Activated CD8-positive, alpha-beta T cell treated with anti-CD3 and anti-CD28 coated beads for 36 hours (primary cell): ENCODE measurements around the gene COL4A3. TPM values are rescaled to one million over a fixed set of nuclear protein-coding genes. Genes with fewer than 3 reads are reported as not detected.
A peak's percentile ranks its signal among the peaks of the same experiment; 100 is the strongest.
"Not testable (repeated sequence)": the region's sequence is repeated elsewhere in the genome, so short reads cannot be mapped to it uniquely, and the experiment has no call there.

Experiments
- ATAC-seq: fragments of 200-7000 bp; cut with Tn5 transposase; one replicate; pipeline ENCODE4 v1.10.0; 2021; ENCODE audit warnings: mild to moderate bottlenecking, moderate library complexity
- CTCF ChIA-PET: fragments of 350-600 bp; sonication (Branson Sonifier 250); formaldehyde crosslinking; loops from one replicate; lab custom pipeline; 2021; ENCODE audit warnings: antibody characterized with exemption; lab: Charles Lee
- POLR2A ChIA-PET: fragments of 350-600 bp; sonication (Branson Sonifier 250); formaldehyde crosslinking; loops from one replicate; lab custom pipeline; 2021; ENCODE audit warnings: antibody characterized with exemption; lab: Charles Lee
- DNase-seq: peaks from one replicate; pipeline ENCODE4 v3.0.0-alpha.2; 2020
- H3K27ac Mint-ChIP-seq: one replicate; pipeline ENCODE4 v1.8.0; 2021; ENCODE audit warnings: mild to moderate bottlenecking, mixed read lengths
- H3K27me3 Mint-ChIP-seq: one replicate; pipeline ENCODE4 v1.8.0; 2021; ENCODE audit warnings: mixed read lengths
- H3K36me3 Mint-ChIP-seq: one replicate; pipeline ENCODE4 v1.8.0; 2021; ENCODE audit warnings: low read depth, mixed read lengths
- H3K4me1 Mint-ChIP-seq: one replicate; pipeline ENCODE4 v1.8.0; 2021; ENCODE audit warnings: low read depth, mixed read lengths
- H3K4me3 Mint-ChIP-seq: one replicate; pipeline ENCODE4 v1.8.0; 2021; ENCODE audit warnings: mild to moderate bottlenecking, moderate library complexity, mixed read lengths
- H3K9me3 Mint-ChIP-seq: one replicate; pipeline ENCODE4 v1.8.0; 2021; ENCODE audit warnings: mixed read lengths
- CTCF ChIP-seq: fragments of 200-600 bp; IDR thresholded peaks from one replicate; pipeline ENCODE4 v1.8.0; 2022; ENCODE audit warnings: antibody characterized with exemption, mild to moderate bottlenecking
- intact Hi-C: fragments of 100-400 bp; cut with micrococcal nuclease; formaldehyde crosslinking; loops from one replicate; pipeline ENCODE4 v1.10.0; 2022
- total RNA-seq, 2 experiments: library from RNA; stranded (reverse); gene quantifications; one replicate each; pipeline ENCODE4 v1.2.3, GENCODE V29; 2021

The COL4A3 gene
- total RNA-seq, 2 experiments from 2014 or later = not detected

- Mint-ChIP-seq H3K9me3 (peaks cover 6% of the 10 kb centered on the region), H3K4me3 (peak overlapping the region; percentile 27), H3K27ac (no peak overlapping the region), H3K27me3 (peaks cover 56% of the 10 kb centered on the region), H3K4me1 (peaks cover 2% of the 10 kb centered on the region), H3K36me3 (no peaks in the 10 kb centered on the region)
- ATAC-seq = no peak
- POLR2A ChIA-PET = no interaction called here
- CTCF ChIA-PET = interaction anchor here (1.7 kb wide), 1 partner anchor 75 kb away, joined by 6 read pairs; no protein-coding TSS in a partner anchor
- no peak for DNase-seq
- no peak for TF ChIP-seq CTCF
- intact Hi-C loops = no loop called here
Observed at GRCh38 chr2:227163485-227163997, 883 bp upstream of the COL4A3 start.

GRCh38 chr2:227164763-227165291 is 403 bp downstream of the COL4A3 start:
- peaks cover 52% of the 10 kb centered on the region for H3K27me3 Mint-ChIP-seq
- ChIA-PET POLR2A (no interaction called here), CTCF (no interaction called here)
- intact Hi-C loops = no loop called here
- DNase-seq (peak; percentile 56), ATAC-seq (peak; percentile 79)
- no peak for TF ChIP-seq CTCF
- peak overlapping the region; percentile 53 for H3K4me3 Mint-ChIP-seq
- H3K36me3 Mint-ChIP-seq = no peaks in the 10 kb centered on the region
- H3K4me1 Mint-ChIP-seq = peaks cover 2% of the 10 kb centered on the region
- H3K9me3 Mint-ChIP-seq = peaks cover under 1% of the 10 kb centered on the region
- H3K27ac Mint-ChIP-seq = no peak overlapping the region

GRCh38 chr2:227171779-227172178 is 7.4 kb downstream of the COL4A3 start:
- POLR2A ChIA-PET, H3K4me1 Mint-ChIP-seq, ATAC-seq, intact Hi-C loops, CTCF ChIA-PET, H3K9me3 Mint-ChIP-seq, H3K4me3 Mint-ChIP-seq, H3K27ac Mint-ChIP-seq, DNase-seq, H3K36me3 Mint-ChIP-seq: not testable (repeated sequence)
- peaks cover 11% of the 10 kb centered on the region for H3K27me3 Mint-ChIP-seq

GRCh38 chr2:227177592-227178336 is 13.3 kb downstream of the COL4A3 start:
- ChIA-PET POLR2A (no interaction called here), CTCF (no interaction called here)
- Mint-ChIP-seq H3K27ac (no peak overlapping the region), H3K4me1 (no peaks in the 10 kb centered on the region), H3K9me3 (no peaks in the 10 kb centered on the region), H3K36me3 (no peaks in the 10 kb centered on the region), H3K27me3 (peaks cover 4% of the 10 kb centered on the region), H3K4me3 (no peak overlapping the region)
- DNase-seq (no peak), ATAC-seq (no peak)
- TF ChIP-seq CTCF = no peak
- intact Hi-C loops = no loop called here

- Mint-ChIP-seq H3K27ac (no peak overlapping the region), H3K4me1 (no peaks in the 10 kb centered on the region), H3K9me3 (no peaks in the 10 kb centered on the region), H3K4me3 (no peak overlapping the region), H3K36me3 (no peaks in the 10 kb centered on the region), H3K27me3 (peaks cover 2% of the 10 kb centered on the region)
- ChIA-PET POLR2A (no interaction called here), CTCF (no interaction called here)
- no peak for TF ChIP-seq CTCF
- DNase-seq (no peak), ATAC-seq (no peak)
- intact Hi-C loops = no loop called here
Observed at GRCh38 chr2:227179988-227180685, 15.7 kb downstream of the COL4A3 start.
